IPS DF 4.7 (cell line): ENCODE measurements around the gene TUT4.

Source experiments
- DNase-seq: peaks from one replicate; pipeline ENCODE4 v3.0.0-alpha.2; 2013; ENCODE audit warnings: low spot score; ENCODE audit errors: extremely low read depth

TUT4 gene

GRCh38 chr1:52469108-52469507, 83.8 kb downstream of the TUT4 start:
- no peak for DNase-seq

- no peak for DNase-seq
Observed at GRCh38 chr1:52463891-52464290, 89.0 kb downstream of the TUT4 start.

- no peak for DNase-seq
Observed at GRCh38 chr1:52461821-52462220, 91.1 kb downstream of the TUT4 start.

GRCh38 chr1:52460694-52461093, 92.2 kb downstream of the TUT4 start:
- DNase-seq = no peak

- DNase-seq = no peak
Observed at GRCh38 chr1:52455686-52456085, 97.2 kb downstream of the TUT4 start.

- DNase-seq = no peak
Observed at GRCh38 chr1:52454779-52455178, 98.1 kb downstream of the TUT4 start.

- no peak for DNase-seq
Observed at GRCh38 chr1:52454127-52454526, 98.8 kb downstream of the TUT4 start.

GRCh38 chr1:52444463-52444862, 108.4 kb downstream of the TUT4 start:
- no peak for DNase-seq

GRCh38 chr1:52439976-52440375, 112.9 kb downstream of the TUT4 start:
- no peak for DNase-seq

- no peak for DNase-seq
Observed at GRCh38 chr1:52436817-52437216, 116.1 kb downstream of the TUT4 start.

GRCh38 chr1:52435650-52436049, 117.2 kb downstream of the TUT4 start:
- no peak for DNase-seq

GRCh38 chr1:52435211-52435610, 117.7 kb downstream of the TUT4 start:
- no peak for DNase-seq

GRCh38 chr1:52432807-52433206, 120.1 kb downstream of the TUT4 start:
- no peak for DNase-seq

GRCh38 chr1:52427152-52427551, 125.7 kb downstream of the TUT4 start:
- no peak for DNase-seq

GRCh38 chr1:52426371-52426770, 126.5 kb downstream of the TUT4 start:
- DNase-seq = no peak

- no peak for DNase-seq
Observed at GRCh38 chr1:52424813-52425212, 128.1 kb downstream of the TUT4 start.

GRCh38 chr1:52424231-52424636, 128.7 kb downstream of the TUT4 start:
- no peak for DNase-seq

- no peak for DNase-seq
Observed at GRCh38 chr1:52423771-52424170, 129.1 kb downstream of the TUT4 start.

- no peak for DNase-seq
Observed at GRCh38 chr1:52423055-52423454, 129.8 kb downstream of the TUT4 start.

GRCh38 chr1:52420713-52421112, 132.2 kb downstream of the TUT4 start:
- DNase-seq = no peak

- DNase-seq = no peak
Observed at GRCh38 chr1:52416811-52417210, 136.1 kb downstream of the TUT4 start.

GRCh38 chr1:52414942-52415341, 137.9 kb downstream of the TUT4 start:
- DNase-seq = no peak

- no peak for DNase-seq
Observed at GRCh38 chr1:52413410-52413989, 139.4 kb downstream of the TUT4 start.

GRCh38 chr1:52404975-52405338, 147.9 kb downstream of the TUT4 start:
- no peak for DNase-seq
